Esophagus (tissue), 2 donors: ENCODE measurements around the gene FNBP1L. TPM values are rescaled to one million over a fixed set of nuclear protein-coding genes. Genes with fewer than 3 reads are reported as not detected.

Experiments
- H3K27ac ChIP-seq, 2 donors: one replicate each; pipeline ENCODE4 v1.5.1; 2013; ENCODE audit warnings: low read depth in 2 of 2, mild to moderate bottlenecking in 2 of 2, inconsistent platforms in 1 of 2, low read length in 1 of 2, moderate library complexity in 1 of 2
- H3K27me3 ChIP-seq, 2 donors: one replicate each; pipeline ENCODE4 v1.6.1; 2013; ENCODE audit warnings: low read length in 2 of 2, control low read depth in 1 of 2, mild to moderate bottlenecking in 1 of 2; ENCODE audit not compliant: insufficient read depth in 2 of 2, control insufficient read depth in 1 of 2
- H3K36me3 ChIP-seq, 2 donors: one replicate each; pipeline ENCODE4 v1.6.1; 2013; ENCODE audit warnings: low read length in 1 of 2; ENCODE audit not compliant: control insufficient read depth in 2 of 2, insufficient read depth in 2 of 2
- H3K4me1 ChIP-seq, 2 donors: one replicate each; pipeline ENCODE4 v1.6.1; 2013; ENCODE audit warnings: low read length in 1 of 2; ENCODE audit not compliant: control insufficient read depth in 2 of 2, insufficient read depth in 2 of 2
- H3K4me3 ChIP-seq, 2 donors: one replicate each; pipeline ENCODE4 v1.5.1; 2013; ENCODE audit warnings: low read length in 2 of 2, mild to moderate bottlenecking in 2 of 2, low read depth in 1 of 2, moderate library complexity in 1 of 2
- H3K9me3 ChIP-seq, 2 donors: one replicate each; pipeline ENCODE4 v1.6.1; 2013; ENCODE audit warnings: mild to moderate bottlenecking in 2 of 2, low read depth in 1 of 2, low read length in 1 of 2, moderate library complexity in 1 of 2; ENCODE audit not compliant: control insufficient read depth in 2 of 2, insufficient read depth in 1 of 2
- WGBS, 2 donors: extraction: QIAGEN DNeasy Blood & Tissue Kit; methylation state at CpG; one replicate each; pipeline ENCODE4 v1.1.7; 2013; 5-methylcytosine and 5-hydroxymethylcytosine counted together
- polyA plus RNA-seq, 2 donors: library from polyadenylated mRNA; stranded (reverse); fragments of 200-250 nt; gene quantifications; one replicate each; pipeline ENCODE4 v1.2.3, GENCODE V29; 2013
- donor health status: healthy with polysubstance abuse.
- donor health status: Bipolar disorder and iron deficiency.

Gene FNBP1L
- polyA plus RNA-seq, 2 donors: 4.7 to 7.9 TPM

- Histone ChIP-seq H3K27me3 (no peaks in the 10 kb centered on the region), H3K4me1 (no peaks in the 10 kb centered on the region), H3K27ac (no peak overlapping the region), H3K36me3 (no peaks in the 10 kb centered on the region), H3K4me3 (no peak overlapping the region), H3K9me3 (no peaks in the 10 kb centered on the region)
Measured at GRCh38 chr1:93533677-93534076, 85.8 kb downstream of the FNBP1L start.

DNA sequence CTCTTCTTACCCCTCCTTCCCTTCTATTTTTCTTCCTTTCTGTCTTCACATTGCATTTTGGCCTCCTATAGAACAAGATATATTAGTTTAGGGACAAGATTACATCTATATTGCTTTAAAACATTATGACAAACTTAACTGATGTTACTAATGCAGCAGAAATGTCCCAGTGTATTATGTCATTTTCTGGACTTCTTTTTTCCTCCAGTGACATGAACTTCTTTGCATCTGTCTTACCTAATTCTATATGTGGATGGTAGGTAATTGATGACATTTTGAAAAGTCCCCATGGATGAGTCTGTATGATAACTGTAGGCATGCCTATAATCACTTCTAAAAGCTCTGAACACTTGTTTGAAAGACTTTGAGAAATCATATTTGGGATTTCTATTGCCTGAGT, 89.5 kb downstream of the FNBP1L start:
- Histone ChIP-seq H3K27ac (no peak overlapping the region), H3K9me3 (no peaks in the 10 kb centered on the region), H3K27me3 (no peaks in the 10 kb centered on the region), H3K36me3 (no peaks in the 10 kb centered on the region), H3K4me3 (no peak overlapping the region), H3K4me1 (no peaks in the 10 kb centered on the region)

- Histone ChIP-seq H3K4me3 (no peak overlapping the region), H3K4me1 (no peaks in the 10 kb centered on the region), H3K27ac (no peak overlapping the region), H3K36me3 (no peaks in the 10 kb centered on the region), H3K27me3 (no peaks in the 10 kb centered on the region), H3K9me3 (no peaks in the 10 kb centered on the region)
- WGBS, 2 donors: 67 to 75% methylated on average over 2 of the region's 2 CpGs
Measured at GRCh38 chr1:93537924-93538323, 90.0 kb downstream of the FNBP1L start.

DNA sequence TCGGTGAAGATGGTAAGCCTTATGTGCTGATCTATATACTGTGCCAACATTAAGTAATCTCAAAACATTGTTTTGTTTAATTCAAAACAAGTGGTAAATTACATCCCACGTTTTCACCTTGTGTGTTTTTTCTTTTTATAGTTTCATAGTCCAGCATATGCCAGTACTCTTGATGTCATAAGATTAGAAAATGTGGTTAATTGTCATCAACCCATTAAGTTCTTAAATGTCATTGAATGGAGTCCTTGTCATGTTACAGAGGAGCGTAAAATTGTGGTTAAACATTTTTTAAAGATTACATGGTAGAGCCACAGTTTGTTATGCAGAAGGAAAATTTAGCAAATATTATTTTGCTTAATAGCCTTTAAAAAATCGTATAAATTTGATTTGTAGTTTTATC, 93.1 kb downstream of the FNBP1L start:
- H3K27me3 ChIP-seq: no peaks in the 10 kb centered on the region
- no peaks in the 10 kb centered on the region for H3K36me3 ChIP-seq
- no peaks in the 10 kb centered on the region for H3K9me3 ChIP-seq
- no peaks in the 10 kb centered on the region for H3K4me1 ChIP-seq
- 82 to 88% methylated on average over 4 of the region's 4 CpGs for WGBS, 2 donors
- no peak overlapping the region for H3K4me3 ChIP-seq
- H3K27ac ChIP-seq: no peak overlapping the region

DNA sequence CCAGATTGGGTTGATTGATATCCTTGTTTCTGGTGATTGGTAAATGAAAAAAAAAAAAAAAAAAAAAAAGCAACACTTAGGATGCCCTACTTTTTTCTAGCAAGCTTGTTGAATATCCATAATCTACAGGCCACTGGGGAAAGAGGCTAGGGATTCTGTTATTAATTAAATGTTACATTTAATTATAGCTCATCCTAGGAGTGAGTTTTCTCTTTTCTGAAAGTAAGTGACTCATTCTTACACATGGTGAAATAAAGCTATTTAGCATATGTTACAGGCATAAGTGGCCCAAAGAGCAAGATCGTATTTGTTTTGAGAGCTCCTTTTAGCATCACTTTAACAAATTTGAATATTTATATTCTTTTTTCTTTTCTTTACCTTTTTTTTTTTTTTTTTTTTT, 94.5 kb downstream of the FNBP1L start:
- H3K36me3 ChIP-seq: no peaks in the 10 kb centered on the region
- no peaks in the 10 kb centered on the region for H3K27me3 ChIP-seq
- WGBS, 2 donors: 96 to 100% methylated on average over 1 of the region's 1 CpG
- H3K9me3 ChIP-seq: no peaks in the 10 kb centered on the region
- no peak overlapping the region for H3K27ac ChIP-seq
- H3K4me3 ChIP-seq: no peak overlapping the region
- no peaks in the 10 kb centered on the region for H3K4me1 ChIP-seq

DNA sequence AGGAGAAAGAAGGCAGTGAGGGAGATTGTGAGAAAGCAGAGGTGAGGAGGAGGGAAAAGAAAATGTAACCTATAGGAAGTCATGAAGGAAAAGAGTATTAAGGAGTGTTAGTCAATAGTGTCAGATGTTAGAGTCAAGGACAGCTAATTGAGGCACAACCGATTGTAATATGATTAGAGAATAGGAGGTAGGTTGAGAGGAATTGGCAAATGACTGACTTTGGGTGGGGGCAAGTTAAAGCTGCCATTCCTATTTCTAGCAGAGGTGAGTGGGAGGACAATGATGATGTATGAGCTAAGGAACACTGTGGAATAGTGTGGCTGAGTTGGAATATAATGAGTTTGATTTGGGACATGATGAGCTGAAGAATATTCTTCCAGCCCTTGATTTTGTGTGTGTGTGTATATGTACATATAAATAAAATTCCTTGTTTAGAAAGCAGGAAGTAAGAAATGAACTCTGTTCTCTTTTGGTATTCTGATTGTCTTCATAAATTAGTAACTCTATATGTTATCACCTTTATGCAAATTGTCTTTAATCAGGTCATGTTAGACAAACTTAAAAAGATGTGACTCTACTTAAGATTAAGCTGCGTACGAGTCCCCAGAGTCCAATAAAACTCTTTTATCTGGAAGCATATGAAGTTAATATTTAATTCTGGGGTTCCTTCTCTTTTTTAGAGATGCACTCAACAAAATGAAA, 98.4 kb downstream of the FNBP1L start:
- Histone ChIP-seq H3K36me3 (peaks cover 0 to 2% of the 10 kb centered on the region in 2 donors), H3K4me1 (no peaks in the 10 kb centered on the region), H3K4me3 (no peak overlapping the region), H3K27ac (no peak overlapping the region), H3K27me3 (no peaks in the 10 kb centered on the region), H3K9me3 (no peaks in the 10 kb centered on the region)
- whole genome bisulfite sequencing, 2 donors: 82 to 96% methylated on average over 3 of the region's 3 CpGs

GRCh38 chr1:93549131-93549530, 101.2 kb downstream of the FNBP1L start:
- no peaks in the 10 kb centered on the region for H3K9me3 ChIP-seq
- no peak overlapping the region for H3K4me3 ChIP-seq
- WGBS, 2 donors: 86 to 95% methylated on average over 1 of the region's 1 CpG

DNA sequence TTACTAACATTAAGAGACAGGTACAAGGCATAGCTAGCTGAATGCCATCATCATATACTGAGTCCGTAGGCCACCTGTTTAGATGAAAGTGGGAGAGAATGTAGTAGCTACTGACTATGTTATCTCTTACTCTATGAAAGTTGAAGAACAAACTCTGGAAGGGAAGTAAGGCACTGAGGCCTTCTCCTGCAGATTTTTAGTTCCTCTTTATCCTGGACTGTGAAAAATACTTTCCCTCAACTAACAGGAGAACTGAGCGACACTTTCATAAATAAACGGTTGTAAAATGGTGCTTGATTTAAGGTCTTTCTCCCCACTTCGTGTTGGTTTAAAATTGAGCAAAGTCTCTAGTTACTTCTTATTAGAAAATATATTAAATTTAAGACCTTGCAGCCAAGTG, 101.9 kb downstream of the FNBP1L start:
- H3K4me3 ChIP-seq: no peak overlapping the region
- H3K9me3 ChIP-seq: no peaks in the 10 kb centered on the region
- WGBS, 2 donors: 85 to 86% methylated on average over 4 of the region's 4 CpGs
- peaks cover 0 to 2% of the 10 kb centered on the region in 2 donors for H3K36me3 ChIP-seq
- no peaks in the 10 kb centered on the region for H3K27me3 ChIP-seq
- no peaks in the 10 kb centered on the region for H3K4me1 ChIP-seq
- no peak overlapping the region for H3K27ac ChIP-seq

More at GRCh38 chr1:93549131-93549530, 101.2 kb downstream of the FNBP1L start:
- Histone ChIP-seq H3K27me3 (no peaks in the 10 kb centered on the region), H3K36me3 (peaks cover 0 to 2% of the 10 kb centered on the region in 2 donors), H3K27ac (no peak overlapping the region), H3K4me1 (no peaks in the 10 kb centered on the region)

DNA sequence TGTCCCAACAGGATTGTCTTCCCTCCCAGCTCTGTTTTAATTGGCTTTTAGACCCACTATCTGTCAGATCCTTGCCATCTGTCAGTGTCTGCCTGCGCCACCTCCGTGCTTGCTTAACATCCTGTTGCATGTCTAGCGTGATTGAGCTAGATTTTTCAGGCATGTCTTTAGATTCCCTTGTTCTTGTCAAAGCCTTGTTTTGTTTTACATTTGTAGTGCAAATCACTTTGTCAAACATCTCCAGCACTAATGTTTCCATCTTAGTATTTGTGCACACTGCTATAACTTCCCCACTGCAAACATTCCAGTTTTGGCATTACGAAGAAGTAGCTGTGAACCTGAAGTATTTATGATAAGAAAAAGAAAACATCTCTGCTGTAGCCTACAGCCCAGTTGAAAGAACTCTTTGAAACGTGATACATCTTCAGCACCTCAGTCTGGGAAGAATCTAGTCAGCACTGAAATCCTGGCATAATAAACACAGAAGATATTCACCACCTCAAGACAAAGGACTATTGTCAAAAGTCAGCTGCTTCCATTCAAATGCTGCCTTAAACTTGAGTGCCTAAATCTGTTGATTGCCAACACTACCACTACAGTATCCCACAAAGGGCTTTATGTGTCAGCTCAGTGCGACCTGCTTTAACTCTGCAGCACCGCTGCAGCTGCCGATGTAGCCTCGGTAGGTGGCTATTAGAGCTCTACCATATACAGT, 105.0 kb downstream of the FNBP1L start:
- Histone ChIP-seq H3K4me3 (no peak overlapping the region), H3K4me1 (peaks cover 0 to 2% of the 10 kb centered on the region in 2 donors), H3K36me3 (peaks cover 0 to 2% of the 10 kb centered on the region in 2 donors), H3K27ac (peak overlapping the region in 1 of 2 donors; percentile 13), H3K9me3 (no peaks in the 10 kb centered on the region), H3K27me3 (no peaks in the 10 kb centered on the region)
- 55 to 68% methylated on average over 9 of the region's 9 CpGs for WGBS, 2 donors
